ENCODE measurements around the gene CCDC69. TPM values are rescaled to one million over a fixed set of nuclear protein-coding genes. Genes with fewer than 3 reads are reported as not detected.
A peak's percentile ranks its signal among the peaks of the same experiment; 100 is the strongest.
"Not testable (repeated sequence)": the region's sequence is repeated elsewhere in the genome, so short reads cannot be mapped to it uniquely, and the experiment has no call there.

Gene CCDC69
- total RNA-seq, 1 experiment from 2014 or later = 1.5 TPM

DNA sequence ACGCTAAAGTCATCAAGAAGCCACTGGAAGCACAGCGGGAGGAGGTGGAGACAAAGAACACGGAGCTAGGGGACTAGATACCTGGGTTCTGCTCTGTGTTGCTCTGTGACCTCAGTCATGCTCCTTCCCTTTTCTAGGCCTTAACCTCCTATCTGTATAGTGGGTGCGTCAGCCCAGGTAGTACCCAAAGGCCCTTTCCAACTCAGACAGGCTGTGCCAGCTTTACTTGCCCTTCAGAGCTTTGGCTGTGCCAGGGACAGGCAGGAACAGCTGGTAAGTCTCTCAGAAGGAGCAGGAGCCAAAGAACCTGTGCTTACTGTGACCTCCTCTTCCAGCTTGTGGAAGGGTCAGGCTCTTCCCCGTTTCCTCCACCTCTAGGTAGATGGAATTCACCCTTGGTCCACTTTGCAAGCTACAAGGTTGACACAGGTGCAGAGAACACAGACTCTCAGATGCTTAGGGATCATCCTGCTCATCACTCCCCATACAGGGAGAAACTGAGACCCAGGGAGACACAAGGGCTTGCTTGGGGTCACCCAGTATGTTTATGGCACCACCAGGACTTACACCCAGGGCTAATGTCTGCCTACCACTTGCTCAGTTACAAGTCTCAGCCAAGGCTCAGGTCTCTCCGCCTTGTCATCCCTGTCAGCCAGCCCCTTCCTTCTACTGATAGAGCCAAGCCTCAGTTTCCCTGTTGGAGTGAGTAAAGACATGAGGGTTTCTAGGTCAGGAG, 1.7 kb downstream of the CCDC69 start:
- DNase-seq (ENCODE audit: low read depth) = no peak

DNA sequence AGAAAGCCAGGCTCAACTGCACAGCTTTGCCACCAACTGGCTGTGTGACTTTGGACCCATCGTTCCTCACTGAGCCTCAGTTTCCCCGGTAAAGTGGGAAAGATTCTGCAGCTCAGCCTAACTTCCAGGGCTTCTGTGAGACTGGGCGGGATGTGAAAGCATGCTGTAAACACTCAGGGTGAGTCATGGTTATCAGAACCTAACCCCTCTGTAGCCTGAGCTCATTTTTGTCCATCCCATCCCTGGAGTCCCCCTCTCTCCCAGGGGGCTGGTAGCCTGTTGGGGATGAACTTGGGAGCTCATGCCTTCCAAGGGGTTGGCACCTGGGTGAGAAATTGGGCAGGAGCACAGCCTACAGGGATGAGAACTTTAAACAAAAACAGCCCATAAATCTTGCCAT, 2.3 kb downstream of the CCDC69 start:
- peak; percentile 32 for DNase-seq (ENCODE audit: low read depth)

DNA sequence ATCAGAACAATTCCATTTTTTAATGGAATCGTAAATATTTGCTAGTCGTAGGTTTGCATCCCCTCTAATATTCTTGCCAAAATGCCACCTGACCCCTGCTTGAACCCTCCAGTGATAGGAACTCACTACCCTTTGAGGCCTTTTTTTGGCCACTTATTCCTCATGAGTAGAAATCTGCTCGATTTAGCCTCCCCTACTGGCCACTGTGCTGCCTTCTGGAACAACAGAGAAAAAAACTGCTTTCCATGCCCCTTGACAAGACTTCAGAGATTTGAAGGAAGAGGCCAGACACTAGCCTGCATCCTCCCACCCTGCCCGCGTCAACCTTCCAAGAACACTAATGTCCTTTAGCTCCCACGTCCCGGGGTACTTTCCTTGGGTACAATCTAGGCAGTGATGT, 4.1 kb downstream of the CCDC69 start:
- DNase-seq (ENCODE audit: low read depth) = no peak

DNA sequence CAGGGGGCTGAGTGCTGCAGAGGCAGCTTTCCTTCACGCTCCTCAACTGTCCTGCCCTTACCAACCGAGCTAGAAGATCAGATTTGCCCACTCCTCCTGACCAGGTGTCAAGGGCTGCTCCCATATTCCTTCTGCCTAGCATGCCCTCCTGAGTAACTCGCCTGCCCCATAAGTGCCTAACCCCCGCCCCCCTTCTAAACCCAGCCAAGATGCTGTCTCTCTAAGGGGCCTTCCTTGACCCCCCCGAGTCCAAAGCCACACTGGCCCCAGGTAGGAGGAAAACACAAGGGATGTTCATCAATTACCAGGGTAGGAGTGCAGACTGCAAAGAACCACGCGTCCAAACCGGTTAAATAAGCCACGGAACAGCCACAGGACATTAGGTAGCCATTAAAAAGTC, 4.8 kb downstream of the CCDC69 start:
- no peak for DNase-seq (ENCODE audit: low read depth)

DNA sequence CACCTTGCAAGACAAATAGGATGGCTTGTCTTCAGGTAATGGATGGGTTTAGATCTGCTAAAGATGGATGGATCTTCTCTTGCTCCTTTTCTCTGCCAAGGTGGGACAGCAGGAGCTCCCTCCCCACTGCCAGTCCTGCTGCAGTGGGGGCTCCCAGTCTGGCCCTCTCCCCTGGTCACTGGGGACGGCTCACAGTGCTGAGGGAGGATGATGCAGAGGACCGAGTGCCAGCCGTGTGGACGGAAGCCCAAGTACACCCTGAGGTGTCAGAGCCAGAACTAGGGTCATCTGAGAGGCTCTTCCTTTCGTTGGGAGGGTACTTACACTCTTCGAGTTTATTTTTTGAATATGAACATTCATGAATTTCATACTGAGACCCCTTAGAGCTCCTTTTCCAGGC, 5.7 kb downstream of the CCDC69 start:
- no peak for DNase-seq (ENCODE audit: low read depth)

DNA sequence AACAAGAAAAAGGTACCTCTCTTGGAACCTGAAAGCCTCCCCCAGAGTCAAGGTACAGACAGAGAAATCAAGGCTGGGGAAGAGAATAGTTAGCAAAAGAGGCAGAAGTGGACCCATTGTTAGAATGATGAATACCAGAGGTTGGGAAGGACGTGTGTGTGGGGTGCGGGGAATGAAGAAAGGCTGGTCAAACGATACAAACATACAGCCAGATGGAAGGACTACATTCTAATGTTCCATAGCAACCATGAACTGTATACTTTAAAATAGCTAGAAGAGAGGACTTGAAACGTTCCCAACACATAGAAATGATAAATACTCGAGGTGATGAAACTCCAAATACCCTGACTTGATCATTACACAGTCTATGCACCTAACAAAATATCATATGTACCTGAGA, 7.1 kb downstream of the CCDC69 start:
- no peak for DNase-seq (ENCODE audit: low read depth)

DNA sequence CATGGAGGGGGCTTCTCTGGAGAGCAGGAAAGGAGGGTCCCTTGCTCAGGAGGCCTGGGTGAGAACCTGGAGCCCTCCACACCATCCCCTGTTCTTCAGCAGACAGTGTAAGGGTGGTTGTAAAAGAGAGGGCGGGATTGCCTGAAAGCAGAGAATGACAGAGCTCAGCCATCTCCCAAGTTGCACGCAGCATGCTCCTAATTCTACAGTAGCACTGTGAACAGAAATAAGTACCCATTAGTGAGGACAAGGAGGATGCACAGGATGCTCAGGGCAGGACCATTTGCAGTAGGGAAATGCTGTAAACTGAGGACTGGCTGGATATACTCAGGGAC, 8.4 kb downstream of the CCDC69 start:
- no peak for DNase-seq (ENCODE audit: low read depth)

DNA sequence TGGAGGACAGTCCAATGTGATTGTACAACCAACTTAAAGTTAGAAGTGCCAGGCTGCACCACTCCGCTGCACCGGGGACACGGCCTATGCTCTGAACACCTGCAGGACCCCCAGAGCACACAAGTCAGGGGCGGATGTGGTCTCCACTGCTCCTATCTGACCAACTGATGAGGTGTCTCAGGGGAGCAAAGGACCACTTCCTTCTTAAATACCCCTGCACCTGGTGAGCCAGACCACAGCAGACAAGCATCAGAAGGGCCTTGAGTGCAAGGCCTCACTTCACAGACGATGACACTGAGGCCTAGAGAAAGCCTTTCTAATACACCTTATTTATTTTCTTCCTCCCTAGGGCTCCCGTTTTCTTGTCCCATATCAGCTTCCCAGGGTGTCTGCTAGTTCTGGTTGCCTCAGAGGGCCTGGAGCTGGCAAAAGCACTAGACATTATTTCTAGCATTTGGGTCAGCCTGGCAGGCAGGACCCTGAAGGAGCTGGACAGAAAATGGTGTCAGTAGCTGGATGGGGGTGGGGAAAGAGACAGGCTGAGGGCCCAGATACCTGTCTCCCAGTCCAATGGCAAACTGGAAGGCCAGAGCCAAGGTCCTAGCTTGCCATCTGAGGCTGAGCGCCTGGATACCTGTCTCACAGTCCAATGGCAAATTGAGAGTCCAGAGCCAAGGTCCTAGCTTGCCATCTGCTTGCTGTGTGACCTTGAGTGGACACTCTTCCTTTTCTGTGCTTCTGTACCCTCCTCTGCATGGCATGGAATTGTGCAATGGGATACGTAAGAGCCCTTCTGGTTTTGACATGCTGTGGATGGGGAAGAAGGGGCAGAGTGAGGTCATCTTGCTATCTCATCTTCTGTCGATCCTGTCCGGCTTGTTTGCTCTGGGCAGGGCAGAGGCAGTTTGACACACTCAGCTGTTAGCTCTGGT, 9.0 kb downstream of the CCDC69 start:
- DNase-seq (ENCODE audit: low read depth) = no peak

DNA sequence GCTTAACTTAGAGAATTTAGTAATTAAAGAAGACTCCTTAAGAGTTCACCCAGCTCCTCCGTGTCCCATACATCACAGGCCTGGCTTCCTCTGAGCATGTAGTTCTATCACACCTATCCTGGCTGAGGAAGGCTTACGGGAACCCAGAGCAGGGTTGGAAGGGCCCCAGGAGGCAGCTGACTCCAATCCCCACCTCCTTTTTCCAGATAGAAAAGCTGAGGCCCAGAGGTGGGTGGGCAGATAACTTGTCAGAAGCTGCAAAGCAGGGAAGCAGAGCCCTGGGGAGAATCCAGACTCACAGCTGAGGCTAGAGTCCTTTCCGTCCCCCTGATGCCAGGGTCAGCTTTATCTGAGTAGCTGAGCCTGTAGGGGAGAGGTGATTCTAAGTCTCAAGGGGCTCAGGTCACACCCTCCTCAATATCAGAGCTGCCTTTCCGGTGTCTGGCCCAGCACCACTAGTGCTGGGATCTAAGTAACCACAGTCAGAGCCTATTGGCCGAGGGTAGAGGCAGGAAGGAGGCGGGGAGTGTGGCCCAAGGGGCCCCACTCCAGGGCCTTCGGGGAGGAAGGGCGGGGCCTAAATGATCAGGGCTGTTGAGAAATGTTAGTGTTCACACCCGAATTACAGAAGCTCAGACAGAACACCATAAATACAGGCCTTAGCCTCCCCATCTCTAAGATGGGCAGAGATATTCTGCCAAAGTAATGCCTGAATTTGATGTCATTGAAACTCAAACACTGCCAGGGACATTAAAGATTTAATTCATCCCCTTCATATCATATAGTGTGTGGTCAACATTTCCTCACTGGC, 9.9 kb downstream of the CCDC69 start:
- DNase-seq (ENCODE audit: low read depth) = peak; percentile 46

DNA sequence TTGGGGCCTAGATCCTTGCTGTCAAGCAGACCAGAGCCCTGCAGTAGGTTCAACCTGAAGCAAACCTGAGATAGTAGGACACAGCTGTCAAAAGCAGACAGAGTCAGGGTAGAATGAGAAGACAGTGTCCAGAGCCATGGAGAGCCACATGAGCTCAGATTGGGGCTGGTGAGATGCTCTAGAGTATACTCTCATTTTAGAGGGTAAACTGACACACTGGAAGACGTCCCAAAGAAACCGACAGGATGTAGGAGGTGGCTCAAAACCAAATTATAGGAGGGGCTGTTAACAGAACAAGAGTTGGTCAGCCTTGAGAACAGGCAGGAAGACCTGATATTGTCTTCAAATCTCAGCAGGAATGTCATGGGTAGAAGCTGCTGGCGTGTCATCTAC, 11.5 kb downstream of the CCDC69 start:
- DNase-seq (ENCODE audit: low read depth) = no peak

DNA sequence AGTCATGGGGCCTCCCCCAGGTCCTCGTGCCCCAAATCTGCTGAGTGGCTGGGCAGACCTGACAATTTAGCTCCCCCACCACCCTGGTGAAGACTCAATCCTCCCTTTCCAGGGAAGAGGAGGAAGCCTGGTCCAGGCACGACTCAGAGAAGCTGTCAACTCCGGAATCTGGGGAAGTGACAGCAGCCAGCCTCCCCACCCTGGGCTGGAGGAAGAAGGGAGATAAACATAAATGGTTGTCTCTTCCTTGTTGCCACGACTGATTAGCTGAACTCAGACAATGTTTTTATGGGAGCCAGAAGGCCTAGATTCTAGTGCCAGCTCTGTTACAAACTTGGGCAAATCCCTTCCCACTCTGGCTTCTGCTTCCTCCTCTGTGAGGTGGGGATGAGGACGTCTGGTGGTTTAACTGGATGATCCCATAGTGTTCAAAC, 15.4 kb downstream of the CCDC69 start:
- DNase-seq (ENCODE audit: low read depth) = no peak

DNA sequence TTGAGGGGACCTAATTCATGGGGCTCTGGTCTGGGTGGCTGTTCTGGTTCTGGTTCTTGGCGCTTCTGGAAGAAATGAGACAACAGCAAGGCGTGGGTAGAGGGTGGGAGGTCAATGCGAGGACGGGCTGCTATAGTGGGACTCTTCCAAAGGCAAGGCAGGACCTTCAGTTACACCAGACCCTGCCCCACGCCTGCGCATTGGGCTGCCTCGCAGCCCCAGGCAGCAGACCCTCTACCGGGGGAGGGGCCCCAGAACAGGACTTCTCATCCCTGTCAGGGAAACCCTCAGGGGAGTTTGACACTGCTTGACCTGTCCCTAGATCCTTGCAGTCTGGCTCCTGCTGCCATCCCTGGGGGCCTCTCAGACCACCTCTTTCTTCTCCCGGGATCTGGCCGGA, 18.5 kb downstream of the CCDC69 start:
- DNase-seq (ENCODE audit: low read depth) = no peak

DNA sequence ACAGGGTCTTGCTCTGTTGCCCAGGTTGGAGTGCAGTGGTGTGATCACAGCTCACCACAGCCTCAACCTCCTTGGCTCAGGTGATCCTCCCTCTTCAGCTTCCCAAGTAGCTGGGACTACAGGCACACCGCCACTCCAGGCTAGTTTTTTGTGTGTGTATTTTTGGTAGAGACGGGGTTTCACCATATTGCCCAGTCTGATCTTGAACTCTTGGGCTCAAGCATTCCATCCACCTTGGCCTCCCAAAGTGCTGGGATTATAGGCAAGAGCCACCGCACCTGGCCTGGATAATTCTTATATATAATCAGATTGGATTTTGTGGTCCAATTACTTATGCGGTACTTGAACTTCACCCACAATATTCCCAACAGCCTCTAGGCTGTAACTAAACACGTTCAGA, 19.8 kb downstream of the CCDC69 start:
- DNase-seq (ENCODE audit: low read depth) = no peak

DNA sequence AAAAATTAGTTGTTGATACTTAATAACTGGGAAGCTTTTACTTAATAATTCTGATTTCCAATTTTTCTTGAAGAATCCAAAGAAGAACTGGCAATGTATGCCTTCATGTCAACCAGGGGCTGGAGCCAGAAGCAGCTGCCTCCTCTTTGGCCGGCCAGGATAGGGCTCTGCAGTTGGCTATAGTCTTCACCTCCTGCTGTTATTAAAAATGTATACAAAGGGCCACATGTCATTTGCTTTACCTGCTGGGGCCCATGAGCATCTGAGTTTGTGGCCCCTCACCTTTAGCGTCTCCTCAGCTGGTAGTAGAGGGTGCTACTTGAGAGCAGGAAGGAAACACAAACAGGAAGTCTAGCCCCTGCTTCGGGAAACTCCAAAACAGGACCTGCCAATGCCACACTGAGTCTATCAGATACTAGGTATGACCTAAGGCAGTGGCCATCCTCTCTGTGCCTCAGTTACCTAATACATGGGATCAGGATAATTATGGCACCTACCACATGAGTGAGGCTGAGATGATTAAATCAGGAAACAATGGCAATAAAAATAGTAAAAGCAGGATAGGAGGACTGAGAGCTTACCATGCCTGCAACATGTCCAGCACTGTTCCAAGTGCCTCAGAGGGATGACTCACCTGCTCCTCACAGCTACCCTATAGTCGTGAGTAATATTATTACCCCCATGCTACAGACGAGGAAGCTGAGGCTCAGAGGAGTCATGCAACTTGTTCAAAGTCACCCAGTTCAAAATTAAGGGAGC, 21.3 kb downstream of the CCDC69 start:
- DNase-seq (ENCODE audit: low read depth) = peak; percentile 81

DNA sequence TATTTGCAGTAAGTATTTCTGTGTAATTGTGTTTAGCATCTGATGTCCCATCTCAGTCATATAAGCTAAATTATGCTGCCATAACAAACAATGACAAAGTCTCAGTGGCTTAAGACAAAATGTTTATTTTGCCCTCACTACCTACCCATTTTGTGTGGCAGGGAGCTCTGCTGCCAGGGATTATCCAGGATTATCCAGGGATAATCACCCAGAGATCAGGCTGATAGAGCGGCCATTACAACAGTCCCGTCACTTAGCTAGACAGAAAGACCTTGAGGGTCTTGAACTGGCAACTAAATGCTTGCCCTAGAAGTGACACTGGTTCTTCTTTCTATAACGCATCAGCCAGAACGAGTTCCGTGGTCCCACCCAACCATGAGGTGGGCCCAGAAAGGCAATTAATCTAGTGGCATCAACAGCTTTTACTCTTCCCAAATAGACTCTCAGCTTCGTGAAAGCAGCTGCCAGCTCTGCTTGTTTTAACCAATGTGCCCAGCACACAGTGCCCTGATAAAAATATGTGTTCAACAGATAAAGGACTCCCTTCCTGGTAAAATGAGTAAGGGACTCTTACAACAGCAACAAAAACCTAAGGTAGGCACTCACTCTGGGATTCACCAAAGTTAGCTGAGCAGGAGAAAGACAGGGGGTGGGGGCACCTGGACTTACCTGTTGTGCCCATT, 22.8 kb downstream of the CCDC69 start:
- no peak for DNase-seq (ENCODE audit: low read depth)

DNA sequence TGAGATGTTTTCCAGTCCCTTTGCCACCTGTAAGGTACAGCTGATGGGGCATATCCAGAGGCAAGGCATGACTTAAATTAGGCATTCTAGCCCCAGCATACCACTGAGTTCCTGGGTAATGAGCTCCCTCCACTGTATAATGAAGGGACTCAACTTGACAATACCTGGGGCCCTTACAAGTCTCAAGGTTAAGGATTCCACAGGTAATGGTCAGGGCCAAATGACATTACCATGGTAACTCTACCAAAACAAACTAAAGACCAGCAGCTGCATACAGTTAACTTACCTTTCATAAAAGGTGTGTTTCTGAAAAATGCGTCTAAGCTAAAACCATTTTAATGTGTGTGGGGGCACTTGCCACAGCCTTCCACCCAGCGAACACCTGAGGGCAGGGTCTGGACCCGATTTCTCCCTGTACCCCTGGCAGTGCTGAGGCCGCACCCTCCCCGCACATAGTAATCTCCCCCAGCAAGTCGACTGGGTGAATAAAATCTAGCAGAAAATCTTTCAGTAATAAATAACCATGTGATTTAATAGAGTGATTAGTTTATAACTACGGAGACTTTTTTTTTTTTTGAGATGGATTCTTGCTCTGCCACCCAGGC, 24.2 kb downstream of the CCDC69 start:
- DNase-seq (ENCODE audit: low read depth) = no peak

DNA sequence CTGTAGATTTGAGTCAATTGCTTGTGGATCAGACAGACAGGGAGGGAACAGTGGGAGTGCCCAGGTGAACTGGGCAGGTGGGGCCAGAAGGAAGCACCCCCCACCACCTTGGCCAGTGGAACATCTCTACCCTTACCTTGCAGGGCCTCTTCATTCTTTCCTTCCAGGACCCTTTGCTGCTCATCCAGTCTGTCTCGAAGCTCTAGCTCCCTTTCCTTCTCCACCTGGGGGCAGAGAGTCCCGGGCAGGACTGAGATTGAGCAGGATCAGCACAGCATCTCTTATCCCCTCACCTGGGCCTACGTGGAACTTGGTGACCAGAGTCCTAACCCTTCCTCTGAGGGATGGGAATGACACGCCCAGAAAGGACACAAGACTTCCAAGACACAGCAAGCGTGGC, 25.0 kb downstream of the CCDC69 start:
- no peak for DNase-seq (ENCODE audit: low read depth)

DNA sequence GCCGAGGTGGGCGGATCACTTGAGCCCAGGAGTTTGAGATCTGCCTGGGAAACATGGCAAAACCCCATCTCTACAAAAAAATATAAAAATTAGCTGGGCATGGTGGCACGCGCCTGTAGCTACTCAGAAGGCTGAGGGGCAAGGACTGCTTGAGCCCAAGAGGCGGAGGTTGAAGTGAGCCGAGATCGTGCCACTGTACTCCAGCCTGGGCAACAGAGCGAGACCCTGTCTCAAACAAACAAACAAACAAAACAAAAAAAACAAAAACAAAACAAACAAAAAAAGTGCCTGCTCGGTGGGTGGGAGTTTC, 26.6 kb downstream of the CCDC69 start:
- not testable (repeated sequence) for DNase-seq (ENCODE audit: low read depth)

DNA sequence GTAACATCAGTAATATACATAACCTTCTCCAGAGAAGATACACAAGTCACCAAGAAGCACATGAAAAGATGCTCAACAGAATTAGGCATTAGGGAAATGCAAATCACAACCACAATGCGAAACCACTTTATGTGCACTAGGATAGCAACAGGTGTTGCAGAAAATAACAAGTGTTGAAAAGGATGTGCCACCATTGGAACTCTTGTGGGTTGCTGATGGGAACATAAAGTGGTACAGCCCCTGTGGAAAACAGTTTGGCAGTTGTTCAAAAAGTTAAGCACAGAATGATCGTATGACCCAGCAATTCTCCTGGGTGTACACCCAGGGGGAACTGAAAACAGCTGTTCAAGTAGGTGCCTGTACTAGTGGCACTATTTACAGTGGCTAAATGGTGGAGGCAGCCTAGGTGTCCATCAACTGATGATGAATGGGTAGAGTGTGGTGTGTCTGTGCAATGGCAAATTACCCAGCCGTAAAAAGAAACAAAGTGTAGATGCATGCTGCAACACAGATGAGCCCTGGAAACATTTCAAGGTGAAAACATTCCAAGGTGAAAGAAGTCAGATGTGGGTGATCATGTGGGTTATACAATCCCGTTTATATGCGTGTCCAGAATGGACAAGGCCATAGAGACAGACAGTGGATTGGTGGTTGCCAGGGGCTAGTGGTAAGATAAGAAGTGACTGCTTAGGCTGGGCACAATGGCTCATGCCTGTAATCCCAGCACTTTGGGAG, 27.2 kb downstream of the CCDC69 start:
- DNase-seq (ENCODE audit: low read depth) = no peak

DNA sequence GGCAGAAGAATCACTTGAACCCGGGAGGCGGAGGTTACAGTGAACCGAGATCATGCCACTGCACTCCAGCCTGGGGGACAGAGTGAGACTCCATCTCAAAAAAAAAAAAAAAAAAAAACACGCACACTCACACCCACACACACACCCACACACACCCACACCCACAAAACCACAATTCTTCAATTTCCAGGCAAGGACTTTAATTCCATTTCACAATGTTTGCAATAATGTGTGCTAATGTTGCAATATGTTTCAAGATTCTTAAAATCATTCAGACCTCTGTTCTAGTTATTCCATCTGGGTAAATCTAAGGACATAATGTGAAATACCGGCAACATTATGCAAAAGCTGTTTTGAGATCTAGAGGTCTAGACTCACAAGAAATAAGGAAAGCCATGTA, 28.3 kb downstream of the CCDC69 start:
- no peak for DNase-seq (ENCODE audit: low read depth)
